Activated T-cell treated with anti-CD3 and anti-CD28 coated beads for 24 hours (primary cell): Measurements from ENCODE around the gene ROPN1.
"Not testable (repeated sequence)": the region's sequence is repeated elsewhere in the genome, so short reads cannot be mapped to it uniquely, and the experiment has no call there.

Experiments
- DNase-seq: peaks from one replicate; pipeline ENCODE4 v3.0.0-alpha.2; 2020; ENCODE audit warnings: low read depth

ROPN1 gene

DNA sequence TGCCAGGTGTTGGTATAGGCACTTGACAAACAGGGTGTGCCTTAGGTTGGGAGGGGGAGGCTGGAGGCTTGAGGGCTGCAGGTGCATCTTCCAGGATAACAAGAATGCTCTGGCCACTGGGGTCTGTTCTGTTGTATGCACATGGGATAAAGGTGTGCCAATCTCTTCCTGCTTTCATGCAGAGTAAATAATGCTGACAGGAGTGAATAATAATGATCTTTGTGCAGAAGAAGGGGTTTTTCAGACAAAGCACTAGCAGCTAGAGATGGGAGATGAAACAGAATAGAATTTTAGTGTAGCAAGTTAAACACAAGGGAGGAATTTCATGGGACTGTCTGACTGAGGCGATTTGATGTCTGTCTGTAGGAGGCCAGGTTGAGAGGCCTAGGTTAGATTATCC, 1.9 kb upstream of the ROPN1 start:
- DNase-seq: no peak

DNA sequence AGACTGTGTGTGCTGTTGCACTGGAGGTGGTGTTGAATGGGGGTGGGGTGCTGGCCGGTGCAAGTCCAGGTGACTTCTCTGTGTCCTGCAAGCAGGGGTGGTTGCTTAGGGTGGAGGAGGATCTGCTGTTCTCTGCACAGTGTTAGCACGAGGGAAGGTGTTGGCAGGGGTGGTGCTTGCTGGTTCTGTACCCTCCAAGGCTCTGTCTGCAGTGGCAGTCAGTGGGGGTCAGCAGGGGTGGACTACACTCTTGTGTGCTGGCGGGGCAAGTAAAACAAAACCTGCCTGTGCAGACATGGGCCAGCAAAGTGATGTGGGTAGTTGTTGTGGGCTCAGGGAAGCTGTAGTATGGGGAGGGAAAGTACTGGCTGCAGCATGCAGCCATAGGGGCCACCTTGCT, 5.5 kb downstream of the ROPN1 start:
- DNase-seq: no peak

DNA sequence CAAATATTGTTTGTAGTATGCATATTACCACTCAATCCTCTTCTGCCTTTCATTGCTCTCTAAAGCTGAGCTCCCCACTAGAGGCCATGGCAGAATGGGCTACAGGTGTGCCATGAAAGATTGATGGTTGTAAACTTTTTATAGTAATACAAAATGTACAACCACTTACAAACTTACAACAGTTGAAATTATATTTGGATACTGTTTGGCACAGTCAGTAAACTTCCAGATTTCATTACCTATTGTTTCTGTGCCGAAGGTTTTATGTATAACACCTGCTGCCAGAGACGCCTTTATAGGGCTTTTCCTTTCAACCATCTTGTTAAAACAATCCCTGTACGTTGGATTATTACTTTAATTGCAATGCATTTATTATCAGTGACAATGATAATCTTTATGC, 7.0 kb downstream of the ROPN1 start:
- DNase-seq: no peak

DNA sequence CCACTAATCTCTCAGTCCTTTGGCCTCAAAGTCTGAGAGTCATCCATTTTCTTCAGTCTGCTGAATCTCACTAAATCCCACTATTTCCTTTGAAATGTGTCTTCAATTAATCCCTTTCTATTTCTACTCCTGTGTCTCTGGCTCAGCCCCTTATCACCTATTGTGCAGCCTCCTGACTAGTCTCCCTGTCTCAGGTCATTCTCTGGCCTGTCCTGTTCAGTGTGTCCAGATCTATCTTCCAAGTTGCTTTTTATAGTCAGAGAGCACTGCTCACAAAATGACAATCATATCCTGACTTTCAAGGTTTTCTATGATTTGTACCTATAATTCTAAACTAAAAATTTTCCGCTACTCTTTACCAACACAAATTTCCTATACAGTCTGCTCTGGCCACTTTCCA, 7.6 kb downstream of the ROPN1 start:
- DNase-seq: no peak

DNA sequence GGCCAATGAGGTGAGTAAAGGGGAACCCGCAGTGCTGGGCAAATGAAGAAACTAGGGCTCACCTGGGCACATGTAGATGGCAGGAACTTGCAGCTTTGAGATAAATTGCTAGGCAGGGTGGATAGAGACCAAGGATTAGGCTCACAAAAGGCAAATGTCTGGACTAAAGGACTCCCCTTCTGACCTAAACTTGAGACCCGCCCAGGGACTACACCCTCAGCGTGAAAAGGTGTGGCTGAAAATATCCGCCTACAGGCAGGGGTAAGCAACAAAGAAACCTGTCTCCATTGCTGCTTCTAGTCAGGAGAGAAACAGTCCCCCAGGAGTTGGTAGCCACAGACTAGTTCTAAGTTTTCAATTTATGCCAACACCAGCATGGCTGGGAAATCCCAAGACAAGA, 10.6 kb downstream of the ROPN1 start:
- not testable (repeated sequence) for DNase-seq

DNA sequence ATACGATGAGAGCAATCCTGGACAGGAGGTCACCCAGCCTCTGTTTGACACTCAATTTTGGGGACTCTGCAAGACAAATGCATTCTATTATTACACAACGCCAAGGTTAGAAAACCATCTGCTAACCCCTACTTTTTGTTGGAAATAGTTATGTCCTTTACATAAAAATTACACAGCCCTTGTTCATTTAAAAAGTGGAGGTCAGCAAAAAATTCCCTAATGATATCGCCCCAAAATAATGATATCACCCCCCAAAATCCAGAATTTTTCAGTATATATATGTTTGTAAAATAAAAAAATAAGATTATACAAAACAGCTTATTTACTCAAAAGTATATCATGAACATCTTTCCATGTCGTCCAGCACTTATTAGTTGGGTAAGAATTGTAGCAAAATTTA, 11.4 kb downstream of the ROPN1 start:
- DNase-seq: no peak

DNA sequence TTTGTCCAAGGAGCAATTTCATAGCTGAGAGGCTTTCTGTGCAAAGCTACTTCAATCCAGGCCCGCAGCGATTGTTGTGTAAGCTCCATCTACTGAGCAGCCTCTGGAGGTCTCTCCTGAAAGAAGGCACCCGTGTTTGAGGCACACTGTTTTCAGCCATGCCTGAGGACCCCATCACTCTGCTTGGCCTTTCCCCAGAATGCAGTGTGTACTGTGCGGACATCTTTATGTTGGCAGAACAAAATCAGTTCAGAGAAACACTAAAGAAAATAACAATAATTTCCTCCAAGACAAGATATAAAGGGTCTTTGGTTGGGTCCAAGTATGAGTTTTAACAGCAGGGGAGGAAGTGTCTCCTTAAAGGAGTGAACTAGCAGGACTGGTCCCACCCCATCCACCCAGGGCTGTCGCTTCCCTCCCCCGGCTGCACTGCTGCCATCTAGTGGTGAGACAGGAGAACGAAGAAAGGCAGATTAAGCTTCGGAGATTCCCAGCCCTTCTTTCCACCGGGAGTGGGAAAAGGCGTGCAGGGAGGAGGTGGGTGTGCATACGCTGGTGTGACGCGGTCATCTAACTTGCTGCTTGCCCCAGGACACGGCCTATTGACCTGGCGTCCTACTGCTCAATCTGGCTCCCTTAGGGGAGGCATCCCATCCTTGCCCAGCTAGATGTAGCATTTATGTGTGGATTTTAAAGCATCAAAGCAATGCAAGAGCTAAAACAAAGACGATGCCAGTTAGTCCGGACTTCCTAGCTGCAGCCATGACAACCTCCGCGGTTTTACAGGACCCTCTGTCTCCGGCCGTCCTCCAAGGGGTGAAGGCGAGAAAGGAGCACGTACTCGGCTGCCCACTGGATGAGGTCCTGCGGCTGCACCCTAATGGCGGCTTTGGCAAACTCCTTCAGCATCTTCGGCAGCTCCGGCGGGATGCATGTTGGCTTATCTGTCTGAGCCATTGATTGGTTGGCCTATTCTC, 12.1 kb downstream of the ROPN1 start:
- DNase-seq: not testable (repeated sequence)

DNA sequence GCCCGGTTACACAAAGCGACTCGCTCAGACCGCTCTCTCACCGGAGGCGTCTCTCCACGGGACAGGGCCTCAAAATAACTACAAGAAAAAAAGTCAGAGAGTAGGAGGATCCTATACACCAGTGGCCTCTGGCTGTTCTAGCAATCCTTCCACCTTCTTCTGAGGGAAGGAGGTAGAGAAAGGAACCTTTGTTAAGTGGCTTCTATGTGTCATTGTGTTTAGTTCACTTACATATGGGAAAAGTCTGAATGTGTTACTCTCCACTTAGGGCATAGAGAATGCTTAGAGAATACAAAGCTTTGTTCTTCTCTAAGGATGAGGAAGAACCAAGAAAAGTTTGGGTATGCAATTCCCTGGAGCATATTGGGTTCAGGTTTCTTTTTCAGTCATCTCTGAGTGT, 15.0 kb downstream of the ROPN1 start:
- not testable (repeated sequence) for DNase-seq

DNA sequence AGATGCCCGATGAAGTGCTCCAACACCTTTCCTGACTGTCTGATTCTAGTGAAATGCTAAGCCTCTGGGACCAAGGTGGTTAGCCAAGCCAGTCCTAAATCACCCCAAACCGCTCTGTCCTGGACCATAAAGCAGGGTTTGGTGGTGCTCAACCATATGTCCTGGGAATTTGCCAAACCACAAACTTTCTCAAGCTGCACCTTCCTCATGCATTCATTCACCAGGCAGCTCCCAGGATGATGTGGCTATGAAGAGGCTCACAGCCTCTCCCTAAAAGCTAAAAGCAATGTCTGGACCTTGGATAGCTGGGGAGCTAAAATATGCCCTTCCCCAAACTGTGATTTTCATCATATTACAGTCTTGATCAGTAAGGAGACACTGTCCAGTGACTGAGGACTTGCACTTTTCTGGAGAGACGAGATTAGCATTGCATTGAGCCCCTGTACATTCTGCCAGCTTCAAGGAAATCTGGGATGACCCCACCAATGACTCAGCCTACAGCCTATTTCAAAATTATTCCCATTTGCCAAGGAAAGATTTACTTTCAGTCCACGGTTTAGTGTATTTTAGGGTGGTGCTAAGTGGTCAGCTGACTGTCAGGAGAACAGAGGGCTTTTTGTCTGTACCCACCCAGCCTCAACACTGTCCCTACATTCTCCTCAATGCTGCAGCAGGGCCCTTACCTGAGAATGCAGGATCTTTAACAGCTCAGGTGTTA, 15.6 kb downstream of the ROPN1 start:
- not testable (repeated sequence) for DNase-seq

GRCh38 chr3:123975030-123975429, 16.9 kb downstream of the ROPN1 start:
- DNase-seq: not testable (repeated sequence)

DNA sequence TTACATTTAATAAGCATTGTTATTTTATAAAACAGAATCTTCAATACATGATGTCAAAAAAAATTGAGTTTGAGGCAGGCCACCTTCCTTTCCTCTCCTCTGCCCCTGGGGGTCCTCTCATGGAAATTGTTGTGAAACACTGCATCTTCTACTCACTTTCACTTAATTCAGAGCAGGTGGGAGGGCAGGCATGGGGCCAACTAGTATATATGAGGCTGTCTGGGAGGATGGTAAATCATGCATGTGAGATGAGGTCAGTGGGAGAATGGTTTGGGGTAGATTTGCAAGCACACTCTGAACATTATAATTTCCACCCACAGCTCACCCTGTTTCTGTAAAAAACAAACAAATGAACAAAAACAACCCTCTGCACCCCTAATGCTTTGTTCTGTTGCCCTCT, 20.5 kb downstream of the ROPN1 start:
- no peak for DNase-seq

- DNase-seq: not testable (repeated sequence)
Measured at GRCh38 chr3:123967260-123967659, 24.7 kb downstream of the ROPN1 start.

- not testable (repeated sequence) for DNase-seq
Measured at GRCh38 chr3:123966799-123967198, 25.1 kb downstream of the ROPN1 start.

GRCh38 chr3:123964793-123965192, 27.1 kb downstream of the ROPN1 start:
- DNase-seq: not testable (repeated sequence)

- no peak for DNase-seq
Measured at GRCh38 chr3:123961508-123961856, 30.4 kb downstream of the ROPN1 start.

DNA sequence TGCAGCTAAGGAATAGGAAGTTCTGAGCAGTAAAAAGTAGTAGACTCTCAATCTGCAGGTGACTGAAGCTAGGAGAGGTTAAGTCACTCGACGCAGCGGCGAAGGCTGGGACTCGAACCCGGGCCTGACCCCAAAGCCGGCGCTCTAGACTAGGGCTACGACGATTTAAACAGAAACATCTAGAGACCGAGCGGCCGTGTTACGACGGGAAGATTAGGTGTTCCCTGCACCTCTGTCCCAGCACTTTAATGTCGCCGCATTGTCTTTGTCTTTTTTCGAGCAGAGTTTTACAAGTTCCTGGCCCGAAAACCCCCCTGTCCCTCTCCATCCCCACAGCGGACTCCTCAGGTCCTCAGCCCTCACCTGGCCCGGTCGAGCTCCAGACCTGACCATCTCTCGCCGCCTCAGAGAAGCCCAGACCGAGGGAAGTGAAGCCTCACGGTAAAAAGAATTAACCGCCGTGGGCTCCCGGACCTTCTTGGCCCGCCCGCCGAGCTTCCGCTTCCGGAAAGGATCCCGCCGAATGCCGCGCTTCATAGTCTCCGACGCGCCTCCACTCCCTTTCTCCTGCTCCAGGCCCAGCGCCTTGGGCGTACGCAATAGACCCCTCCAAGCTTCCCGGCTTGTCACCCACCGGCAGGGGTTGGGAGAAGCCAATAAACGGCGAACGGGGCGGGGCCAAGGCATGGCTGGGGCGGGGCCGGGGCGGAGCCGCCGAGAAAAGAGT, 31.0 kb downstream of the ROPN1 start, which contains the start of gene CCDC14:
Gene CCDC14, minus strand, starts transcription at position 449 of the 727 bp plus-strand sequence. Its CDS starts 56 bp downstream, at position 393.
- DNase-seq: peak; percentile 80

GRCh38 chr3:123953735-123954134, 38.2 kb downstream of the ROPN1 start:
- no peak for DNase-seq

GRCh38 chr3:123952844-123953520, 38.9 kb downstream of the ROPN1 start:
- no peak for DNase-seq

GRCh38 chr3:123951522-123952447, 40.1 kb downstream of the ROPN1 start:
- no peak for DNase-seq

- DNase-seq: no peak
Measured at GRCh38 chr3:123949641-123950040, 42.3 kb downstream of the ROPN1 start.

- DNase-seq: no peak
Measured at GRCh38 chr3:123948449-123948848, 43.5 kb downstream of the ROPN1 start.
